Epithelial cell of prostate (primary cell): ENCODE data around the gene ADCY1.
"Not testable (repeated sequence)": the region's sequence is repeated elsewhere in the genome, so short reads cannot be mapped to it uniquely, and the experiment has no call there.

Experiments
- DNase-seq: peaks from one replicate; pipeline ENCODE4 v3.0.0-alpha.2; 2011; ENCODE audit warnings: low read depth, low spot score
- H3K27ac ChIP-seq: fragments of 450-650 bp; 2 replicates; pipeline ENCODE4 v1.5.1; 2017; ENCODE audit warnings: mild to moderate bottlenecking

Gene ADCY1

GRCh38 chr7:45573661-45574415, at the start of gene ADCY1:
ADCY1 (plus strand) TSS chr7:45574368; CDS start chr7:45574544, 176 bp downstream.
- DNase-seq, result no peak

GRCh38 chr7:45524445-45524844, 49.7 kb upstream of the ADCY1 start:
- H3K27ac ChIP-seq, result no peak overlapping the region
- DNase-seq, result no peak

More at GRCh38 chr7:45573661-45574415, at the start of gene ADCY1:
- no peak within 1 kb of the TSS for H3K27ac ChIP-seq

- no peak for DNase-seq
Measured at GRCh38 chr7:45525057-45525456, 49.1 kb upstream of the ADCY1 start.

GRCh38 chr7:45543473-45543872, 30.7 kb upstream of the ADCY1 start:
- no peak overlapping the region for H3K27ac ChIP-seq
- no peak for DNase-seq

More at GRCh38 chr7:45525057-45525456, 49.1 kb upstream of the ADCY1 start:
- H3K27ac ChIP-seq, result no peak overlapping the region

GRCh38 chr7:45545105-45545710, 29.0 kb upstream of the ADCY1 start:
- H3K27ac ChIP-seq, result peak overlapping the region; percentile 16
- DNase-seq, result not testable (repeated sequence)

GRCh38 chr7:45548917-45549316, 25.3 kb upstream of the ADCY1 start:
- H3K27ac ChIP-seq, DNase-seq: not testable (repeated sequence)

GRCh38 chr7:45563401-45563800, 10.8 kb upstream of the ADCY1 start:
- no peak overlapping the region for H3K27ac ChIP-seq
- no peak for DNase-seq

- no peak for DNase-seq
- H3K27ac ChIP-seq, result no peak overlapping the region
Measured at GRCh38 chr7:45563941-45564461, 10.2 kb upstream of the ADCY1 start.

GRCh38 chr7:45564485-45564884, 9.7 kb upstream of the ADCY1 start:
- no peak overlapping the region for H3K27ac ChIP-seq
- no peak for DNase-seq

GRCh38 chr7:45564886-45565455, 9.2 kb upstream of the ADCY1 start:
- H3K27ac ChIP-seq, result no peak overlapping the region
- no peak for DNase-seq

- H3K27ac ChIP-seq, result no peak overlapping the region
- no peak for DNase-seq
Measured at GRCh38 chr7:45566386-45566785, 7.8 kb upstream of the ADCY1 start.

- no peak for DNase-seq
- H3K27ac ChIP-seq, result no peak overlapping the region
Measured at GRCh38 chr7:45566961-45567360, 7.2 kb upstream of the ADCY1 start.

GRCh38 chr7:45567713-45568112, 6.5 kb upstream of the ADCY1 start:
- H3K27ac ChIP-seq, result no peak overlapping the region
- DNase-seq, result no peak

- no peak overlapping the region for H3K27ac ChIP-seq
- DNase-seq, result no peak
Measured at GRCh38 chr7:45568536-45569289, 5.5 kb upstream of the ADCY1 start.

- no peak overlapping the region for H3K27ac ChIP-seq
- no peak for DNase-seq
Measured at GRCh38 chr7:45569290-45569685, 4.9 kb upstream of the ADCY1 start.

- DNase-seq, result no peak
- H3K27ac ChIP-seq, result no peak overlapping the region
Measured at GRCh38 chr7:45570797-45571196, 3.4 kb upstream of the ADCY1 start.

- H3K27ac ChIP-seq, result no peak overlapping the region
- no peak for DNase-seq
Measured at GRCh38 chr7:45573204-45573603, 964 bp upstream of the ADCY1 start.

GRCh38 chr7:45574416-45574668, 174 bp downstream of the ADCY1 start:
- DNase-seq, result no peak

GRCh38 chr7:45574669-45575500, 717 bp downstream of the ADCY1 start:
- DNase-seq, result no peak
- H3K27ac ChIP-seq, result no peak overlapping the region

More at GRCh38 chr7:45574416-45574668, 174 bp downstream of the ADCY1 start:
- H3K27ac ChIP-seq, result no peak overlapping the region
